Endodermal cell (in vitro differentiated cells): ENCODE results near the gene SYNGR1. TPM values are rescaled to one million over a fixed set of nuclear protein-coding genes. Genes with fewer than 3 reads are reported as not detected.

Experiments used
- DNase-seq: peaks from one replicate; pipeline ENCODE4 v3.0.0-alpha.2; 2017
- H3K27ac ChIP-seq: 2 replicates; pipeline ENCODE4 v1.5.1; 2013; ENCODE audit warnings: mild to moderate bottlenecking, low read depth, low read length, moderate library complexity
- H3K27me3 ChIP-seq: 2 replicates; pipeline ENCODE4 v1.6.1; 2013; ENCODE audit warnings: mild to moderate bottlenecking, low read length, moderate library complexity; ENCODE audit not compliant: insufficient read depth, control insufficient read depth, poor library complexity, severe bottlenecking
- H3K36me3 ChIP-seq: 2 replicates; pipeline ENCODE4 v1.7.0; 2013; ENCODE audit warnings: mild to moderate bottlenecking, low read length, moderate library complexity; ENCODE audit not compliant: control insufficient read depth, insufficient read depth
- H3K4me1 ChIP-seq: one replicate; pipeline ENCODE4 v1.7.0; 2013; ENCODE audit warnings: low read length; ENCODE audit not compliant: control insufficient read depth, insufficient read depth
- H3K4me3 ChIP-seq: 2 replicates; pipeline ENCODE4 v1.5.1; 2013; ENCODE audit warnings: mild to moderate bottlenecking, low read length, moderate library complexity
- H3K9ac ChIP-seq: 2 replicates; pipeline ENCODE4 v1.6.1; 2013; ENCODE audit warnings: mild to moderate bottlenecking, low read length, moderate library complexity; ENCODE audit not compliant: poor library complexity, severe bottlenecking; ENCODE audit errors: extremely low read depth
- H3K9me3 ChIP-seq: 2 replicates; pipeline ENCODE4 v1.6.1; 2013; ENCODE audit warnings: mild to moderate bottlenecking, low read length, moderate library complexity; ENCODE audit not compliant: control insufficient read depth
- H3K27ac Mint-ChIP-seq: 2 replicates; pipeline ENCODE4 v1.8.0; 2020; ENCODE audit warnings: mixed read lengths
- H3K27me3 Mint-ChIP-seq: 2 replicates; pipeline ENCODE4 v1.8.0; 2021; ENCODE audit warnings: mild to moderate bottlenecking, mixed read lengths; ENCODE audit not compliant: insufficient read depth
- H3K36me3 Mint-ChIP-seq: 2 replicates; pipeline ENCODE4 v1.8.0; 2020; ENCODE audit warnings: low read depth, mixed read lengths
- H3K4me1 Mint-ChIP-seq: 2 replicates; pipeline ENCODE4 v1.8.0; 2020; ENCODE audit warnings: mixed read lengths
- H3K4me3 Mint-ChIP-seq: 2 replicates; pipeline ENCODE4 v1.8.0; 2020; ENCODE audit warnings: mild to moderate bottlenecking, moderate library complexity, mixed read lengths
- H3K9me3 Mint-ChIP-seq: 2 replicates; pipeline ENCODE4 v1.8.0; 2020; ENCODE audit warnings: mild to moderate bottlenecking, mixed read lengths
- CTCF ChIP-seq: fragments of 200-600 bp; sonication (generic); conservative IDR thresholded peaks from 2 replicates; pipeline ENCODE4 v1.5.0; 2021; ENCODE audit warnings: antibody characterized with exemption, mild to moderate bottlenecking
- WGBS, 2 experiments: methylation state at CpG; one replicate each; pipeline versions ENCODE4 v1.1.5 to v1.1.7; 2013; ENCODE audit warnings: missing lambda C conversion rate in 2 of 2, mixed read lengths in 1 of 2; ENCODE audit not compliant: insufficient coverage in 1 of 2, insufficient read length in 1 of 2; 5-methylcytosine and 5-hydroxymethylcytosine counted together
- total RNA-seq, 2 donors: library from RNA; stranded (reverse); fragmentation: NEBNext Ultra II Directional in 1 of 2; extraction: Animal tissue kit (Norgen Biotek cat#: 25700) in 1 of 2; gene quantifications; 2 replicates in 1 of 2; 3 replicates in 1 of 2; pipeline ENCODE4 v1.2.1, GENCODE V29; 2021

Gene SYNGR1
- total RNA-seq, 2 donors from 2014 or later = 19.0 to 36.3 TPM

DNA sequence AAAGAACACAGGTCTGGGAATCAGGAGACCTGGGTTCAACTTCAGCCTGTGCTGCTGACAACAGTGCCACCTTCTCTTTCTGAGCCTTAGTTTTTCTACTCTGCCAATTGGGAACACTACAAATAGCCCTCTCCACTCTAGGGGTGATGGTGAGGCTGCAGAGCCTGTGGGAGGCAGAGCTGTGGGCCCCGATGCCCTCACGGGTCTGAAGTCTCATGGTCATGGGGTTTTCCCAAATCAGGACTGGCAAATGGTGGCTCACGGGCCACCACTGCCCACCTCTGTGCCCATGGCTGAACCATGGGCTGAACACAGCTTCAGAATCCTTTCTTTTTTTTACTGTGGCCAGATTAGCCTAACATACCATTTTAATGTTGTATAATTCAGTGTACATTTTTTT, 19.8 kb downstream of the SYNGR1 start:
- Mint-ChIP-seq H3K27ac (no peak overlapping the region), H3K27me3 (no peaks in the 10 kb centered on the region), H3K4me3 (no peak overlapping the region), H3K9me3 (peaks cover 7% of the 10 kb centered on the region), H3K4me1 (peaks cover 5% of the 10 kb centered on the region), H3K36me3 (peaks cover 1% of the 10 kb centered on the region)
- 93 to 94% methylated on average over 2 to 3 of the region's 3 CpGs for WGBS, 2 experiments
- Histone ChIP-seq H3K9me3 (peaks cover 9% of the 10 kb centered on the region), H3K4me1 (no peaks in the 10 kb centered on the region), H3K4me3 (no peak overlapping the region), H3K27me3 (no peaks in the 10 kb centered on the region), H3K9ac (no peak overlapping the region), H3K36me3 (no peaks in the 10 kb centered on the region), H3K27ac (no peak overlapping the region)
- TF ChIP-seq CTCF = no peak
- DNase-seq = no peak

DNA sequence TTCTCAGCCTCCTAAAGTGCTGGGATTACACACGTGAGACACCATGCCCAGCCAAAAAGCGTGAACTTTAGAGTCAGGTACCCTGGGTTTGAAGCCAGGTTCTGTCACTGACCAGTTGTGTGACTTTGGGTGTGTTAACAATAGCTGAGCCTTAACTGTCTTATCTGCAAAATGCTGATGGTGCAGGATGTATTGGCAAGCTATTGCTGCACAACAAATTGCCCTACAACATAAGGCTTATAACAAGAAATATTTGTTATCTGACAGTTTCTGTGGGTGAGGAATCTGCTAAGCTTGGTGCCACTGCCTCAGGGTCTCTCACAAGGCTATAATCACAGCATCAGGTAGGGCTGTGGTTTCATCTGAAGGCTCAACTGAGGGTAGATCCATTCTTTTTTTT, 21.9 kb downstream of the SYNGR1 start:
- Histone ChIP-seq H3K36me3 (no peaks in the 10 kb centered on the region), H3K9me3 (peaks cover 9% of the 10 kb centered on the region), H3K9ac (no peak overlapping the region), H3K4me1 (no peaks in the 10 kb centered on the region), H3K4me3 (no peak overlapping the region), H3K27ac (no peak overlapping the region), H3K27me3 (no peaks in the 10 kb centered on the region)
- H3K9me3 Mint-ChIP-seq = peaks cover 7% of the 10 kb centered on the region
- no peak overlapping the region for H3K27ac Mint-ChIP-seq
- WGBS, 2 experiments = 100% methylated on average over 2 of the region's 2 CpGs
- no peak overlapping the region for H3K4me3 Mint-ChIP-seq
- H3K36me3 Mint-ChIP-seq = peaks cover 1% of the 10 kb centered on the region
- H3K27me3 Mint-ChIP-seq = no peaks in the 10 kb centered on the region
- H3K4me1 Mint-ChIP-seq = no peaks in the 10 kb centered on the region
- TF ChIP-seq CTCF = no peak
- DNase-seq = no peak

GRCh38 chr22:39374191-39374590, 24.4 kb downstream of the SYNGR1 start:
- Mint-ChIP-seq H3K36me3 (peaks cover 6% of the 10 kb centered on the region), H3K27ac (no peak overlapping the region), H3K27me3 (no peaks in the 10 kb centered on the region), H3K9me3 (peaks cover 7% of the 10 kb centered on the region), H3K4me1 (no peaks in the 10 kb centered on the region), H3K4me3 (no peak overlapping the region)
- TF ChIP-seq CTCF = no peak
- Histone ChIP-seq H3K27ac (no peak overlapping the region), H3K4me1 (no peaks in the 10 kb centered on the region), H3K9ac (no peak overlapping the region), H3K9me3 (peaks cover 9% of the 10 kb centered on the region), H3K27me3 (no peaks in the 10 kb centered on the region), H3K4me3 (no peak overlapping the region), H3K36me3 (no peaks in the 10 kb centered on the region)
- WGBS, 2 experiments = 87 to 92% methylated on average over 21 to 24 of the region's 24 CpGs
- peak; percentile 53 for DNase-seq
